ENCODE results near the gene CASP7.

CASP7 gene

GRCh38 chr10:113679463-113680189 lies at the start of gene CASP7:
TSS of gene CASP7 (plus strand) at chr10:113679912. CDS start at chr10:113697494, 17,582 bp downstream.
- TF ChIP-seq, protein P1, sequence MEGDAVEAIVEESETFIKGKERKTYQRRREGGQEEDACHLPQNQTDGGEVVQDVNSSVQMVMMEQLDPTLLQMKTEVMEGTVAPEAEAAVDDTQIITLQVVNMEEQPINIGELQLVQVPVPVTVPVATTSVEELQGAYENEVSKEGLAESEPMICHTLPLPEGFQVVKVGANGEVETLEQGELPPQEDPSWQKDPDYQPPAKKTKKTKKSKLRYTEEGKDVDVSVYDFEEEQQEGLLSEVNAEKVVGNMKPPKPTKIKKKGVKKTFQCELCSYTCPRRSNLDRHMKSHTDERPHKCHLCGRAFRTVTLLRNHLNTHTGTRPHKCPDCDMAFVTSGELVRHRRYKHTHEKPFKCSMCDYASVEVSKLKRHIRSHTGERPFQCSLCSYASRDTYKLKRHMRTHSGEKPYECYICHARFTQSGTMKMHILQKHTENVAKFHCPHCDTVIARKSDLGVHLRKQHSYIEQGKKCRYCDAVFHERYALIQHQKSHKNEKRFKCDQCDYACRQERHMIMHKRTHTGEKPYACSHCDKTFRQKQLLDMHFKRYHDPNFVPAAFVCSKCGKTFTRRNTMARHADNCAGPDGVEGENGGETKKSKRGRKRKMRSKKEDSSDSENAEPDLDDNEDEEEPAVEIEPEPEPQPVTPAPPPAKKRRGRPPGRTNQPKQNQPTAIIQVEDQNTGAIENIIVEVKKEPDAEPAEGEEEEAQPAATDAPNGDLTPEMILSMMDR (IDR thresholded peaks at IDR 0.05): no peak

GRCh38 chr10:113630929-113631533 lies 48.7 kb upstream of the CASP7 start:
- TF ChIP-seq, protein P1 (IDR thresholded peaks at IDR 0.05): no peak

GRCh38 chr10:113631684-113632367 lies 47.9 kb upstream of the CASP7 start:
- TF ChIP-seq, protein P1 (IDR thresholded peaks at IDR 0.05): no peak

- TF ChIP-seq, protein P1 (IDR thresholded peaks at IDR 0.05): no peak
These were observed 39.7 kb upstream of the CASP7 start for GRCh38 chr10:113639966-113640365.

DNA sequence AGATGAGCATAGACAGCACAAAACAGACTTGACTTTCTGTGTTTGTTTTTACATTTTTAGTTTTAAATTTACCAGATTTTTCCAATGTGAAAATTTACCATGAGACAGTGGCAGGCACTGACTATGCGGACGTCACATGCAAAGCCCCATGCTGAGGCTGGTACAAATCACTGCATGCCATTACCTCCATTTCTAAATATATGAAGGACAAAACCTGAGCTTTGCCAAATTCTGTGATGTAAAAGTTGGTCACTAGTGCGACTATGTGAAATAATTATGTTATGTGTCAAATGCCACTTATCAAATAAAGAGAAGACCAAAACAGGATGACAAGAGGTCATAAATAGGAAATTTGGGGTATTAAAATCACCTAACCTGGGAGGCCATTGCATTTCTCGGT lies 38.0 kb upstream of the CASP7 start:
- TF ChIP-seq, protein P1 (IDR thresholded peaks at IDR 0.05): no peak

GRCh38 chr10:113643183-113643582 lies 36.5 kb upstream of the CASP7 start:
- TF ChIP-seq, protein P1 (IDR thresholded peaks at IDR 0.05): no peak

GRCh38 chr10:113644185-113645120 lies 35.3 kb upstream of the CASP7 start:
- TF ChIP-seq, protein P1 (IDR thresholded peaks at IDR 0.05): no peak
